Hepatocyte (in vitro differentiated cells): Measurements from ENCODE around the gene RPUSD2. TPM values are rescaled to one million over a fixed set of nuclear protein-coding genes. Genes with fewer than 3 reads are reported as not detected.
A peak's percentile ranks its signal among the peaks of the same experiment; 100 is the strongest.

Experiments
- DNase-seq: peaks from one replicate; pipeline ENCODE4 v3.0.0-alpha.2; 2016; ENCODE audit warnings: low spot score
- H2AFZ ChIP-seq: fragments of 200-600 bp; sonication (generic); 2 replicates; pipeline ENCODE4 v1.6.0; 2016; ENCODE audit warnings: antibody characterized with exemption, mild to moderate bottlenecking
- H3K27ac ChIP-seq: fragments of 200-600 bp; sonication (generic); 2 replicates; pipeline ENCODE4 v1.5.1; 2016; ENCODE audit warnings: mild to moderate bottlenecking
- H3K27me3 ChIP-seq: fragments of 200-600 bp; sonication (generic); 2 replicates; pipeline ENCODE4 v1.6.1; 2016
- H3K36me3 ChIP-seq: fragments of 200-600 bp; sonication (generic); replicated peaks from 2 replicates; pipeline ENCODE4 v1.5.1; 2016; ENCODE audit warnings: low read depth; ENCODE audit not compliant: insufficient read depth
- H3K4me1 ChIP-seq: fragments of 200-600 bp; sonication (generic); 2 replicates; pipeline ENCODE4 v1.5.1; 2016; ENCODE audit warnings: mild to moderate bottlenecking, moderate library complexity; ENCODE audit not compliant: insufficient read depth
- H3K4me2 ChIP-seq: fragments of 200-600 bp; sonication (generic); 2 replicates; pipeline ENCODE4 v1.6.0; 2016
- H3K4me3 ChIP-seq: fragments of 200-600 bp; sonication (generic); 2 replicates; pipeline ENCODE4 v1.5.1; 2016; ENCODE audit warnings: mild to moderate bottlenecking
- H3K79me2 ChIP-seq: fragments of 200-600 bp; sonication (generic); 2 replicates; pipeline ENCODE4 v1.6.0; 2017; ENCODE audit warnings: mild to moderate bottlenecking
- H3K9me2 ChIP-seq: fragments of 200-600 bp; sonication (generic); replicated peaks from 2 replicates; pipeline ENCODE4 v1.6.0; 2017; ENCODE audit warnings: mild to moderate bottlenecking; ENCODE audit not compliant: insufficient read depth
- H3K9me3 ChIP-seq: fragments of 200-600 bp; sonication (generic); 2 replicates; pipeline ENCODE4 v1.5.1; 2016; ENCODE audit warnings: low read depth, mild to moderate bottlenecking
- H4K20me1 ChIP-seq: fragments of 200-600 bp; sonication (generic); 2 replicates; pipeline ENCODE4 v1.6.0; 2016; ENCODE audit warnings: mild to moderate bottlenecking; ENCODE audit not compliant: insufficient read depth, poor library complexity, severe bottlenecking
- CTCF ChIP-seq: fragments of 200-600 bp; sonication (generic); IDR thresholded peaks from 2 replicates; pipeline ENCODE4 v1.5.1; 2016; ENCODE audit warnings: antibody characterized with exemption, mild to moderate bottlenecking; ENCODE audit not compliant: poor library complexity
- EZH2 ChIP-seq: fragments of 200-600 bp; sonication (generic); IDR thresholded peaks from 2 replicates; pipeline ENCODE4 v1.6.1; 2016; ENCODE audit warnings: antibody characterized with exemption, mild to moderate bottlenecking, borderline replicate concordance
- EZH2phosphoT487 ChIP-seq: fragments of 200-600 bp; sonication (generic); IDR thresholded peaks from one replicate; pipeline ENCODE4 v1.6.1; 2018; ENCODE audit warnings: antibody characterized with exemption, mild to moderate bottlenecking, low read depth, moderate library complexity; ENCODE audit not compliant: unreplicated experiment, severe bottlenecking
- WGBS: methylation state at CpG from one replicate; pipeline ENCODE4 v1.1.6; 2016; ENCODE audit warnings: low lambda C conversion rate; ENCODE audit errors: missing lambda C conversion rate; 5-methylcytosine and 5-hydroxymethylcytosine counted together
- polyA plus RNA-seq: library from polyadenylated mRNA; unstranded; fragments of >200 nt; fragmentation: Nextera tagmentation; extraction: Ambion mirVana; gene quantifications from 2 replicates; pipeline ENCODE4 v1.2.1, GENCODE V29; 2016
- total RNA-seq: library from RNA; depleted of rRNA; stranded (reverse); fragments of >200 nt; gene quantifications from 2 replicates; pipeline ENCODE4 v1.2.3, GENCODE V29; 2014

Gene RPUSD2
- total and polyA plus RNA-seq, 2 experiments from 2014 or later = 8.6 to 11.5 TPM

- Histone ChIP-seq H3K4me3 (peak within 1 kb of the TSS; percentile 39), H3K4me1 (peaks cover 6% of the 10 kb centered on the region), H3K27ac (peak within 1 kb of the TSS; percentile 95), H3K9me3 (no peaks in the 10 kb centered on the region), H4K20me1 (no peaks in the 10 kb centered on the region), H2AFZ (peak within 1 kb of the TSS; percentile 55), H3K9me2 (no peaks in the 10 kb centered on the region), H3K36me3 (no peaks in the 10 kb centered on the region), H3K4me2 (peak within 1 kb of the TSS; percentile 74), H3K79me2 (peaks cover 33% of the 10 kb centered on the region), H3K27me3 (no peaks in the 10 kb centered on the region)
- 4% methylated on average over 41 of the region's 41 CpGs for WGBS
- no peak for TF ChIP-seq EZH2phosphoT487
- TF ChIP-seq CTCF = no peak
- peak; percentile 94 for DNase-seq
Observed at GRCh38 chr15:40593588-40594428, 24.7 kb downstream of the RPUSD2 start, which contains the start of gene KNL1. KNL1 (plus strand) TSS chr15:40594249; CDS start chr15:40602932, 8,683 bp downstream.

DNA sequence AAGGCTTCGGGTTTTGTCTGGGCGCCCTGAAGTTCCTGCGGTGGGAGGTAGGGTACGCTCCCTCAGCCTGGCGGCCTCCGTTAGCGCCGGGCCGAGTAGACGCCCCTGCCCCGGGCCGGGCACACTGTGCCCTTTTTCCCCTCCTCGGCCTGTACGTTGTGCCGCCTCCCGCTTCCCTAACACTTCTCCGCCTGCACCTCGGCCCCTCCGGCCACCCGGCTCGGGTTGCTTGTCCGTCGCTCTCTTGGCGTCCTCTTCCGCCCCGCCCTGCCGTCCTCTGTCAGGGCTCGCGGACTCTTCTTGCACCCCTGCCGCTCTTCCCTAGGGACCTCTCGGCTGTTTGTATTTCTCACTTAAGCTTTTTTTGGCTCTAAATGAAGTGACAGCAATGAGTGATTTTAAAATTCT is 25.3 kb downstream of the RPUSD2 start:
- H3K36me3 ChIP-seq = no peaks in the 10 kb centered on the region
- peak; percentile 71 for DNase-seq
- H3K4me2 ChIP-seq = peak overlapping the region; percentile 74
- no peaks in the 10 kb centered on the region for H3K27me3 ChIP-seq
- TF ChIP-seq EZH2phosphoT487 (no peak), CTCF (no peak), EZH2 (no peak)
- WGBS = 3% methylated on average over 30 of the region's 31 CpGs
- H4K20me1 ChIP-seq = no peaks in the 10 kb centered on the region
- H2AFZ ChIP-seq = peak overlapping the region; percentile 55
- H3K9me2 ChIP-seq = no peaks in the 10 kb centered on the region
- H3K9me3 ChIP-seq = no peaks in the 10 kb centered on the region
- peaks cover 38% of the 10 kb centered on the region for H3K79me2 ChIP-seq
- H3K27ac ChIP-seq = no peak overlapping the region
- peaks cover 6% of the 10 kb centered on the region for H3K4me1 ChIP-seq
- peak overlapping the region; percentile 39 for H3K4me3 ChIP-seq

- Histone ChIP-seq H3K9me3 (no peaks in the 10 kb centered on the region), H3K9me2 (no peaks in the 10 kb centered on the region), H3K36me3 (no peaks in the 10 kb centered on the region), H3K27ac (no peak overlapping the region), H3K4me2 (peak overlapping the region; percentile 74), H3K4me3 (peak overlapping the region; percentile 39), H4K20me1 (no peaks in the 10 kb centered on the region), H2AFZ (peak overlapping the region; percentile 55), H3K4me1 (peaks cover 6% of the 10 kb centered on the region), H3K79me2 (peaks cover 39% of the 10 kb centered on the region), H3K27me3 (no peaks in the 10 kb centered on the region)
- WGBS = 42% methylated on average over 5 of the region's 5 CpGs
- DNase-seq = no peak
- TF ChIP-seq CTCF = no peak
- TF ChIP-seq EZH2 = no peak
- TF ChIP-seq EZH2phosphoT487 = no peak
Observed at GRCh38 chr15:40595219-40595618, 26.1 kb downstream of the RPUSD2 start.
